Smooth muscle cell of the umbilical artery (primary cell): ENCODE results near the gene ZFYVE1. TPM values are rescaled to one million over a fixed set of nuclear protein-coding genes. Genes with fewer than 3 reads are reported as not detected.

Experiments
- total RNA-seq: library from RNA; depleted of rRNA; stranded (reverse); fragments of >200 nt; gene quantifications from 2 replicates; pipeline ENCODE4 v1.2.3, GENCODE V29; 2014

The ZFYVE1 gene, protein sequence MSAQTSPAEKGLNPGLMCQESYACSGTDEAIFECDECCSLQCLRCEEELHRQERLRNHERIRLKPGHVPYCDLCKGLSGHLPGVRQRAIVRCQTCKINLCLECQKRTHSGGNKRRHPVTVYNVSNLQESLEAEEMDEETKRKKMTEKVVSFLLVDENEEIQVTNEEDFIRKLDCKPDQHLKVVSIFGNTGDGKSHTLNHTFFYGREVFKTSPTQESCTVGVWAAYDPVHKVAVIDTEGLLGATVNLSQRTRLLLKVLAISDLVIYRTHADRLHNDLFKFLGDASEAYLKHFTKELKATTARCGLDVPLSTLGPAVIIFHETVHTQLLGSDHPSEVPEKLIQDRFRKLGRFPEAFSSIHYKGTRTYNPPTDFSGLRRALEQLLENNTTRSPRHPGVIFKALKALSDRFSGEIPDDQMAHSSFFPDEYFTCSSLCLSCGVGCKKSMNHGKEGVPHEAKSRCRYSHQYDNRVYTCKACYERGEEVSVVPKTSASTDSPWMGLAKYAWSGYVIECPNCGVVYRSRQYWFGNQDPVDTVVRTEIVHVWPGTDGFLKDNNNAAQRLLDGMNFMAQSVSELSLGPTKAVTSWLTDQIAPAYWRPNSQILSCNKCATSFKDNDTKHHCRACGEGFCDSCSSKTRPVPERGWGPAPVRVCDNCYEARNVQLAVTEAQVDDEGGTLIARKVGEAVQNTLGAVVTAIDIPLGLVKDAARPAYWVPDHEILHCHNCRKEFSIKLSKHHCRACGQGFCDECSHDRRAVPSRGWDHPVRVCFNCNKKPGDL
- 12.2 and 16.5 TPM in 2 replicates for total RNA-seq

GRCh38 chr14:73026845-73027542, at the start of gene ZFYVE1:
Gene ZFYVE1, minus strand, starts transcription at chr14:73027106. Its CDS starts 2,598 bp downstream, at chr14:73024508.

DNA sequence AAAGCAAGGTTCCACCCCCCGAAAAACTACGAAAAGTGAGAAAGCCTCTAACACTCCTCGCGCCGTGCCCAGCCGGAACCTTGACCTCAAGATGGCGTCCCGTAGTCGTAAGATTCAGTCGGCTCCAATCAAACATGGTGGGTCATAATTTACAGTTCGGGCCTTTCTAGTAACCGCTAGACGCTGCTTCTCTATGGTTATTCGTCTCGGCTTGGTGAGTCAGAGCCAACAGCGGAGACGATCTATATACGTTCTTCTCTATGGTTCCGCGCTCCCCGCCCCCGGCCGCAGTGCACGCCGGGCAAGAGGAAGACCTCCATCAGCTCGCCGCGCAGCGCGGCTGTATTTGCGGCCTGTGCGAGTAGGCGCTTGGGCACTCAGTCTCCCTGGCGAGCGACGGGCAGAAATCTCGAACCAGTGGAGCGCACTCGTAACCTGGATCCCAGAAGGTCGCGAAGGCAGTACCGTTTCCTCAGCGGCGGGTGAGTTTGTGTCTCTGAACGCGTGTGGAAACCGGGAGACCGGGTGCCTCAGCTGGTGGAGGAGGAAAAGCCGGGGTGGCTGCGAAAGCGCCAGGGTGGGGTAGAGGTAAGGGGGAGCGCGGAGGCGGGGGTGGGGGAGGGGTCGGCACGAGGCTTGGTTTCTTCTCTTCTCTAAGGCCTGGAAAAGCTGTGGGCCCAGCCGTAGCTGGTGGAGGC, 31.5 kb upstream of the ZFYVE1 start, which contains the start of gene RBM25:
RBM25 (plus strand) TSS at position 311 of the 698 bp plus-strand sequence. CDS start 13,108 bp downstream, outside the sequence.

GRCh38 chr14:72926292-72927028, 100.4 kb downstream of the ZFYVE1 start, which contains the start of gene DCAF4:
Gene DCAF4, plus strand, starts transcription at chr14:72926464. Its CDS starts 11,515 bp downstream, at chr14:72937979.

Other genes with a start within 250 kb of the ZFYVE1 start
- 2.1 and 5.2 TPM in 2 replicates for gene DPF3, start 133.0 kb downstream of the ZFYVE1 start, total RNA-seq
- gene DCAF4, start 100.6 kb downstream of the ZFYVE1 start, total RNA-seq = 7.1 and 16.3 TPM in 2 replicates
- 32.7 and 45.0 TPM in 2 replicates for gene RBM25, start 31.4 kb upstream of the ZFYVE1 start, total RNA-seq
- 48.1 and 49.1 TPM in 2 replicates for gene PSEN1, start 109.4 kb upstream of the ZFYVE1 start, total RNA-seq
- 4.2 and 6.4 TPM in 2 replicates for gene PAPLN, start 210.4 kb upstream of the ZFYVE1 start, total RNA-seq